ENCODE measurements around the gene DOCK8. TPM values are rescaled to one million over a fixed set of nuclear protein-coding genes. Genes with fewer than 3 reads are reported as not detected.
A peak's percentile ranks its signal among the peaks of the same experiment; 100 is the strongest.
"Not testable (repeated sequence)": the region's sequence is repeated elsewhere in the genome, so short reads cannot be mapped to it uniquely, and the experiment has no call there.

The DOCK8 gene
- 65.8 TPM for total RNA-seq

DNA sequence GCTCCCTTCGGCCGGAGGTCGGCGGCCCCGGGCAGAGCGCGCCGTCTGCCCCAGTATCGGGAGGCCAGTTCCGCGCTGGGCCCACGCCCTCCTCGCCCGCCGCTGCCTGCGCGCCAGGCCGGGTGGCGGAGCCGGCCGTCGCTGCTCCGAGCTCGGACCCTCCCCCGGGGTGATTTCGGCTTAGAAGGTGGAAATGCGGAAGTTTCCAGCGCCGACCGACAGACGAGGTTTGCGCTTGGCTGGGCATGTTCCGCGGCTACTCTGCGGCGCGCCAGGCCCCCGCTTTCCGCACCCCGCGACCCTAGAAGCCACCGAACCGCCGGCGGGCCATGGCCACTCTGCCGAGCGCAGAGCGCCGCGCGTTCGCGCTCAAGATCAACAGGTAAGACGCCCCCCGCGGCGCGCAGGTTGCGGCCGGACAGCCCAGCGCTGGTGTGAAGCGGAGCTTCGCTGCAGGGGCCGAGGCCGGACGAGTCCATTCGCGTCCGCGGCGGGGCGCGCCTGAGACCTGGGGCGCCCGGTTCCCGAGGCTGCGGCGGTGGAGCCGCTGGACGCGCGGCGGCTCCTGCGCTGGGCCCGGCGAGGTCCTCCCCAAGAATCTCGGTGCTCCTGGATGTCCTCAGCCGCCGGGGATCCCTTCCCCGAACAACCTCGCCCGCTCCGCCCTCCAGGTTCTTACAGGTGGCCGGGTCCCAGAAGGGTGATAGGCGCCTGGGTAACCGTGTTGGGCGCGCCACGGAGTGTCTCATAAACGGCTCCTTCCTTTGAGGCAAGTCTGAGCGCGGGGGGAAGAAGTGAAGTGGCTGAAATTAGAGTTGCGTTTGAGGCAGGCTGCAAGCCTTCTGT is at the start of gene DOCK8:
Gene DOCK8, plus strand, starts transcription at position 218 of the 846 bp plus-strand sequence. Its CDS starts 112 bp downstream, at position 330.
- peak; percentile 72 for DNase-seq (ENCODE audit: low spot score)

GRCh38 chr9:169757-170156 is 44.9 kb upstream of the DOCK8 start:
- DNase-seq (ENCODE audit: low spot score): not testable (repeated sequence)

DNA sequence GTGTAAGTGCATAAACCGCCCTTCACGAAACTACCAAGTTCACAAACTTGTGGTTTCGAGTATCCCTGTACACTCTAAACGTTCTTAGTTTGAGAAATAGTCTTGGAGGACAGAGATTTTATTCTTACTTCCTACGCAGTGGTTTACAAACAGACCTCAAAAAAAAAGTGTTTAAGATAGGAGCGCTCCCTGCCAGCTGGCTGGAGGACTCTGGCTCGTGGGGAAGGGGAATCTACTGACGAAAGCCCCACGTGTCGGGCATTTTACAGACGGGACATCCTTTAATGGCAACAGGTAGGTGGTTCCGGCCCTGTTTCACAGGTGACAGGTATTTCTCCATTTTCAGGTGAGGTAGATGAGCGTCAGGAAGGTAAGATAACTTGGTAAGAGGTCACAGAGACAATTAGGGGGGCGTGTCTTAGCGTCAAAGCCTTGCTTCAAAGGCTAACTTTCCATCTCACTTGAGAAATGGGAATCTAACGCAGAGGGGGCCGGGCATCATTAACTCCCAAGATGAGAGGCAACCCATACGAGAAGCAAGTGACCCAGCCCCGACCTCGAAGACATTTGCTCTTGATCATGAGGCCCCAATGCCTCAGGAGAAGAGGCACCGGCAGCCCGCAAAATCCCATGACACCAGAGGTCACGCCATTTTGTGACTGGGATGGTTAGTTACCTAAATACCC is 36.4 kb upstream of the DOCK8 start:
- not testable (repeated sequence) for DNase-seq (ENCODE audit: low spot score)

DNA sequence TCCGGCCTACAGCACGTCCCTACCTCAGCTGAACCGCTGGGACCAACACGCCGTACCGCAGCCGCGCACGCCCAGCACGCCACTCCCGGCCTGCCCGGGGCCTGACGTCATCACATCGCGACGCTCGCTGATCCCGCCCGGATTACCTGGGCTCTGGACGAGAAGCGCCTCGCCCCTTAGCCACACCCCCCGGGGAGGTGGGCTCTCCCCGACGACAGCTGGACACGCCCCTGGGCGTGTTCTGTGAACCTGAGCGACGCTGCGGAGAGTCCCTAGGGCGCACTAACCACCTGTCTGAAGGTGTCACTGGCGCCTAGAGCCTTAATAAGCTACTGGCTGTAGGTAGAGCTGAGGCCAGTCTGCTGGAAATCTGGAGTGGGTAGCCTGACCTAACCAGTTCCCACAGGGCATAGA is 35.7 kb upstream of the DOCK8 start, which contains the start of gene ZNG1A:
Gene ZNG1A, minus strand, starts transcription at position 87 of the 414 bp plus-strand sequence. CDS start 87 bp downstream, outside the sequence.
- not testable (repeated sequence) for DNase-seq (ENCODE audit: low spot score)

DNA sequence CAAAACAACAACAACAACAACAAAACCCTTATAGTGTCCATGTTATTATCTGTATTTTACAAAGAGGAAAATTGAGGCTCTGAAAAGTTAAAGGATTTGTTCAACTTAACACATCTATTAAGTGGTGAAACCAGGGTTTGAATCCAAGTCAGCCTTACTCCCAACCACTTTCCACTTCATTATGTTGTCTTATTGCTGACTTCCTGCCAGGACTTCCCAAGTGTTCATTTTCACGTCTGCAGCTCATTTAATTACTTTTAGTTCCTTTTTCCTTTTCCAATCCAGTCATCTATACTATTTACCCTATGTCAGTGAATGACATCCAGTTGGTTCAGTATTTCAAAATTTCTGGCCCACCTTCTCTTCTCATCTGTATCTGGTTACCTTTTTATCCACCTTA is 15.1 kb upstream of the DOCK8 start:
- not testable (repeated sequence) for DNase-seq (ENCODE audit: low spot score)

DNA sequence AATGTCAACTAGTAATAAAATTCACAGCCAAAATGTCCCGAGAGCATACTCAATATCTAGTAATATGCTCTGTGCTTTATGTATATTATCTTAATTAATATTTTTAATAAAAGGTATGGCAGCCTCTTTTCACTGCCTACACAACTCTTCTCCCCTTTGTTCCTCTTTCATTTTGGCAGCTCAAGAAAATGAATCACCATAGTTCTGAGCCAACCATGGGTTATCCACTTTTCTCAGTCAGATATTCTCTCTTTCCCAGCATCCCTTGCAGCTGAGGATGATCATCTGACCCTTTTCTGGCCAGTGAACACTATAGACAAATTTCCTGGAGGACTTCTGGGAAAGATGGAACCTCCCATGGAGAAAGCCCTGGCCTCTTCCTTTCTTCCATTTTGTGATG is 8.2 kb upstream of the DOCK8 start:
- DNase-seq (ENCODE audit: low spot score): no peak

DNA sequence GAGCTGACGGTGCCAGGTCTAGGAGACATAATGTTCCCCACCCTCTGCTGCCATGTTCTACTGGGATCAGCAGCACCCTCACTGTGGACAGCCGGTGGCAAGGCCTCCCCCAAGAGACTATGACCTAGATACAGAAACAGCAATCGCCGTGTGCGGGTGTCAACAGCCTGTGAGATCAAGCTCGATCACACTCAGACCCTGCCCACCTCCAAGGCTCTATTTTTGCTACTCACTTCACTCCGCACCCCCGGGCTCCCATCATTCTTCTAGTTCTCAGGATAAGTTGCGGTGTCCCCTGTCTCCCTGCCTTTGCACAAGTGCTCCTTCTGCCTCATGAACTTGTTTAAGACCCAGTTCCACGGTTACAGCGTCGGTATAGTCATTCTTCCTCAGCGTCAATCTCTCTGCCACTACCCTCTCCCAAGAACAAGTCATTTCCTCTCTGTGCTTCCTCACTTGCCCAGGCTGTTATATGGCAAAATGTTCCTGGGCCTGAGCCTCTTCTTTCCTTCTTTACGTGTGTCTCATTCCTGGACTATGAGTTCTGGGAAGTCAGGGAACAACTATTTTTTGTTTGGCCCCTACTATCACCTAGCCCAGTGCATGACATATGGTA is 5.4 kb upstream of the DOCK8 start:
- no peak for DNase-seq (ENCODE audit: low spot score)

DNA sequence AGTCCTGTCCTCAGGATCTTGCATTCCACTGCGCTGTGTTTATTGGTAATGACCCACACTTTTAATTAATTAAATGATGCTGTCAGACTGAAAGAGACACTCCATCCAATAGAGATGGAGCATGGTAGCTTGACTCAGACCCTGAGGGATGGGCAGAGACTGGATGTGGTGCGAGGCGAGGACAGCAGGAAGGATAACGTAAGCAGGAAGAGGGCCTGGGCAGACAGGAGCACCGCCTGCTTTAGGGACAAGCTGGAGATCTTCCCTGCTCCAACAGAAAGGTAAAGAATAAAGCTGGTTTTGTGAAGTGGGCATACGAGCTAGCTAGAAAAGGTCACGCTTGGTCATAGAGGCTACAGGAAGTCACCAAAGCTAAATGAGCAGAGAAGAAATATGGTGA is 3.6 kb upstream of the DOCK8 start:
- no peak for DNase-seq (ENCODE audit: low spot score)

DNA sequence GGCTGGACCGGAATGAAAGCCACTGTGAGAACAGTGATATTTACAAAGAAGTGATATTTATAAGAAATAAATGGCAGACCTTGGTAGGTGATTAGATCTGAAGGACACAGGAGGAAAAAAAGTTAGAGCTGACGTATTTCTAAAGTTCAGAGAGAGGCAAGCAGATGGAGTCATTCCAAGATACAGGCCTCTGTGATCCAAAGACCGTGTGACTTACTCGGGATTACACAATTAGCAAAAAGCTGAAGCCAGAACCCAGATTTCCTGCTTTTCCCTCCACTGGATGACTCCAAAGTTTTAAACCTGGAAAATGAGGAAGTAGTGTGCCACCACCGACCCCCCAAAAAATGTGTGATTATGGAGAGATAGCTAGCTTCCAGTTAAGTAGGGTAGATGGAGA is 3.1 kb upstream of the DOCK8 start:
- no peak for DNase-seq (ENCODE audit: low spot score)

- no peak for DNase-seq (ENCODE audit: low spot score)
Observed at GRCh38 chr9:212297-212696, 2.4 kb upstream of the DOCK8 start.

DNA sequence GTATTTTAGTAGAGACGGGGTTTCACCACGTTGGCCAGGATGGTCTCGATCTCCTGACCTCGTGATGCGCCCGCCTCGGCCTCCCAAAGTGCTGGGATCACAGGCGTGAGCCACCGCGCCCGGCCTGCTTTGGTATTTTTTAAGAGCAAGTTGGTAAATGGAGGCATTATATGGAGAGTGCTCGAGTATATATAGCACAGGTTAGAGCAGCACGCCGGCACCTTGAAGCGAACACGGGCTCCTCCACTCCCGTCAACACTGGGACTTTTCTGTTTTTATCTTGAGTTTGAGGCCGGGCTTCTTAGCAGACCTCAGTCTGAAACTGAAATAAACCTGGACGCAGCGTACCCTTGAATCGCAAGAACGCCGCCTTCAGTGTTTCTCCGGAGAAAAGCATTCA is 764 bp upstream of the DOCK8 start:
- not testable (repeated sequence) for DNase-seq (ENCODE audit: low spot score)

DNA sequence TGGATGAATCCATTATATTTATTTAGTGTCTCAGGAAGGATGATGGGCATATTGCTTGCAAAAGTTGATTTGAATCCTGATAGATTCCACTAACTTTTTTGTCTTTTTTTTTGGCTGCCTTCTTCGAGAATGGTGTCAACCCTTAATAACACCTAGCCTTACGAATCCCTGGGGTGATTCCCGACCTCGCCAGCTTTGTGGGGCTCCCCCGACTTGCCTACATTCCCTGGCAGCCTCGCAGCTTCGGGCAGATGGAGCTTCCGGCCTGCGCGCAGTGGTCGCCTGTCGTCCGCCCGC is 366 bp upstream of the DOCK8 start:
- no peak for DNase-seq (ENCODE audit: low spot score)

- no peak for DNase-seq (ENCODE audit: low spot score)
Observed at GRCh38 chr9:215631-216155, 1.0 kb downstream of the DOCK8 start.

GRCh38 chr9:216866-217265 is 2.2 kb downstream of the DOCK8 start:
- DNase-seq (ENCODE audit: low spot score): no peak

GRCh38 chr9:217950-218349 is 3.3 kb downstream of the DOCK8 start:
- no peak for DNase-seq (ENCODE audit: low spot score)

GRCh38 chr9:219036-219435 is 4.4 kb downstream of the DOCK8 start:
- not testable (repeated sequence) for DNase-seq (ENCODE audit: low spot score)

DNA sequence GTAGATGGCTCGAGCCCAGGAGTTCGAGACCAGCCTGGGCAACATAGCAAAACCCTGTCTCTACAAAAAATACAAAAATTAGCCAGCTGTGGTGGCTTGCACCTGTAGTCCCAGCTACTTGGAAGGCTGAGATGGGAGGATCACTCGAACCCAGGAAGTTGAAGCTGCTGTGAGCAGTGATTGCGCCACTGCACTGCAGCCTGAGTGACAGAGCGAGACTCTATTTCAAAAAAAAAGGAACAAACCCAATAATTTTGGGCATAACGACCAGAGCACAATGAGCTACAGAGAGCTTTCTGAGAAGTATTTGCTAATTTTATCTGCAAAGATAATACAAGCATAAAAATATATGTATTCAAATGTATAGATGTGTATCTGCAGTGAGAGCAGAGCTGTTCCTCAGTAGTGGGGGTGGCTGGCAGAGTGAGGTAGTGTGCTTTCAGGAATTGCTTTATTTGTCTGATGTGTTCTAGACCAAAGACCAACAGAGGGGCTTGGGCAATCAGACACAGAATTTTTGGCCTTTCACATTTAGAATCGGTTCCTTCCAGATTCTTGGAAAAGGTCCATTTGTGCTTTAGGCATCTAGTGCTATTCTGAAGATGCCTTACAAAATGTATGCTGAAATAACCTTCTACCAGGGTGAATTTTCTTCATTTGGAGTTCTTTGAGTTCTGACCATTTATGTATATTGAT is 5.2 kb downstream of the DOCK8 start:
- no peak for DNase-seq (ENCODE audit: low spot score)

- DNase-seq (ENCODE audit: low spot score): no peak
Observed at GRCh38 chr9:221989-222776, 7.5 kb downstream of the DOCK8 start.

GRCh38 chr9:223152-223551 is 8.5 kb downstream of the DOCK8 start:
- no peak for DNase-seq (ENCODE audit: low spot score)

DNA sequence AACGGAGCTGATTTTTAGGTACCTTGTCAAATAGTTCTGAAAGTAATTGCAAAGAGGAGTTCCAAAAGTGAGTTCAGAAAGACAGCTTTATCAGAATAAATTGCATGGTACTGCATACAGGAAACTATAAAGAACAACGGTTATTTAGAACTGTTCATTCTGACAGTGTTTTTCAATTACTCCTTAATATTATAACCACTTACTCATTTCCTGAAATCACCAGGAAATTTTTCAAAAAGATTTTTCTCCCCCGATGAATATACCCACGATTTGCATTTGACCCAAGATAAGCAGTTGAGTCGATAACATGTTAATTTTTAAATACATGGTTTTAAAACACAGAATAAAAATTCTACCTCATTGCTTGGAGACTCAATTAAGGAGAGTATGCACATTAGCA is 9.4 kb downstream of the DOCK8 start:
- no peak for DNase-seq (ENCODE audit: low spot score)
